ENCODE measurements around the gene HK2. TPM values are rescaled to one million over a fixed set of nuclear protein-coding genes. Genes with fewer than 3 reads are reported as not detected.

HK2 gene
- total and polyA plus RNA-seq, 2 of the 4 experiments (the other 2 are of a cell fraction) = 17.4 to 20.9 TPM

- TF ChIP-seq CEBPB (IDR thresholded peaks at IDR 0.05; ENCODE audit: low read depth, low read length) (no peak), RAD21 (IDR thresholded peaks at IDR 0.05; ENCODE audit: low read length) (no peak)
- TF ChIP-seq, protein P1, sequence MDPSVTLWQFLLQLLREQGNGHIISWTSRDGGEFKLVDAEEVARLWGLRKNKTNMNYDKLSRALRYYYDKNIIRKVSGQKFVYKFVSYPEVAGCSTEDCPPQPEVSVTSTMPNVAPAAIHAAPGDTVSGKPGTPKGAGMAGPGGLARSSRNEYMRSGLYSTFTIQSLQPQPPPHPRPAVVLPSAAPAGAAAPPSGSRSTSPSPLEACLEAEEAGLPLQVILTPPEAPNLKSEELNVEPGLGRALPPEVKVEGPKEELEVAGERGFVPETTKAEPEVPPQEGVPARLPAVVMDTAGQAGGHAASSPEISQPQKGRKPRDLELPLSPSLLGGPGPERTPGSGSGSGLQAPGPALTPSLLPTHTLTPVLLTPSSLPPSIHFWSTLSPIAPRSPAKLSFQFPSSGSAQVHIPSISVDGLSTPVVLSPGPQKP (IDR thresholded peaks at IDR 0.05; ENCODE audit: borderline replicate concordance, low read depth, low read length) = no peak
Observed at GRCh38 chr2:74833418-74834233, at the start of gene HK2 (continued).

- no peak overlapping the region for H2BK120ac ChIP-seq (ENCODE audit: low read depth, low read length)
- H2BK20ac ChIP-seq (ENCODE audit: low read depth, low read length) = no peak overlapping the region
- no peaks in the 10 kb centered on the region for H3K79me1 ChIP-seq (ENCODE audit: low read depth in 1 of 2, low read length in 2 of 2)
- peaks cover 5% of the 10 kb centered on the region for H3K9me3 ChIP-seq (ENCODE audit: control insufficient read depth, insufficient read depth, low read length)
- dilution Hi-C loops (cut with HindIII; ENCODE audit: low sequenced_read_pairs, unreplicated experiment) (no loop called here), in situ Hi-C loops (cut with MboI; ENCODE audit: low sequenced_read_pairs) (no loop called here), intact Hi-C loops (cut with micrococcal nuclease) (no loop called here)
- no peak overlapping the region for H3K4ac ChIP-seq (ENCODE audit: low read depth, low read length)
- no peak overlapping the region for H3K27ac ChIP-seq (ENCODE audit: insufficient read depth, low read length)
- no peak overlapping the region for H2AK9ac ChIP-seq (replicated peaks; ENCODE audit: low read depth, low read length, poor library complexity)
- no peak overlapping the region for H3K4me2 ChIP-seq (ENCODE audit: low read depth, low read length)
- no peak for ATAC-seq (ENCODE audit: low read depth)
- H3K4me3 ChIP-seq (ENCODE audit: insufficient read depth, low read depth, low read length) = no peak overlapping the region
- H3K36me3 ChIP-seq (ENCODE audit: control insufficient read depth, insufficient read depth, low read length) = no peaks in the 10 kb centered on the region
- WGBS, 2 experiments (ENCODE audit: extremely low coverage in 2 of 2, insufficient read length in 1 of 2) = no CpG with 5 or more reads among the region's 2 CpGs
- no peak overlapping the region for H3K23ac ChIP-seq (ENCODE audit: low read depth, low read length)
- H2AK5ac ChIP-seq (ENCODE audit: low read depth, low read length) = no peak overlapping the region
- no peak overlapping the region for H4K8ac ChIP-seq (ENCODE audit: low read depth in 2 of 2, low read length in 2 of 2)
- no peaks in the 10 kb centered on the region for H4K20me1 ChIP-seq (ENCODE audit: insufficient read depth, low read length)
- H3K27me3 ChIP-seq (ENCODE audit: control insufficient read depth, insufficient read depth, low read length) = peaks cover 10% of the 10 kb centered on the region
- no peaks in the 10 kb centered on the region for H3K4me1 ChIP-seq (ENCODE audit: control insufficient read depth, insufficient read depth, low read length)
- ChIA-PET POLR2A (ENCODE audit: unreplicated experiment) (no interaction called here), CTCF (no interaction called here)
- H3K14ac ChIP-seq (replicated peaks; ENCODE audit: low read depth, low read length) = no peak overlapping the region
- no peak overlapping the region for H2BK15ac ChIP-seq (ENCODE audit: low read depth, low read length)
- H2BK5ac ChIP-seq (ENCODE audit: low read depth, low read length, poor library complexity, severe bottlenecking) = no peak overlapping the region
- no TSS peak for BruUV-seq (replicated peaks)
- H3K9ac ChIP-seq (ENCODE audit: low read depth, low read length) = no peak overlapping the region
- no peak overlapping the region for H2AFZ ChIP-seq (replicated peaks; ENCODE audit: low read length, poor library complexity)
- H4K5ac ChIP-seq (ENCODE audit: low read depth, low read length) = no peak overlapping the region
- H3K56ac ChIP-seq (ENCODE audit: extremely low read depth, insufficient read depth, low read length) = no peak overlapping the region
- no peak overlapping the region for H4K91ac ChIP-seq (ENCODE audit: insufficient read depth, low read depth, low read length)
- no peak for DNase-seq
- H3K18ac ChIP-seq (ENCODE audit: low read depth, low read length) = no peak overlapping the region
- H3K9me1 ChIP-seq (ENCODE audit: insufficient read depth, low read length) = no peaks in the 10 kb centered on the region
- TF ChIP-seq NFE2L2 (IDR thresholded peaks at IDR 0.05; ENCODE audit: low read depth, low read length) (no peak), MAZ (IDR thresholded peaks at IDR 0.05; ENCODE audit: borderline replicate concordance, low read depth, low read length) (no peak), CEBPB (IDR thresholded peaks at IDR 0.05; ENCODE audit: low read depth, low read length) (no peak), RAD21 (IDR thresholded peaks at IDR 0.05; ENCODE audit: low read length) (no peak), RCOR1 (IDR thresholded peaks at IDR 0.05; ENCODE audit: insufficient replicate concordance, low read length) (no peak), SMC3 (IDR thresholded peaks at IDR 0.05; ENCODE audit: low read depth, low read length) (no peak), POLR2A (IDR thresholded peaks at IDR 0.05; ENCODE audit: low read depth, low read length) (no peak), CHD1 (IDR thresholded peaks at IDR 0.05; ENCODE audit: low read depth, low read length) (no peak), MAFK (IDR thresholded peaks at IDR 0.05; ENCODE audit: low read depth, low read length) (no peak), FOS (IDR thresholded peaks at IDR 0.05; ENCODE audit: low read depth, low read length) (no peak)
- TF ChIP-seq, protein P1 (IDR thresholded peaks at IDR 0.05; ENCODE audit: borderline replicate concordance, low read depth, low read length) = no peak
- TF ChIP-seq, protein P2, sequence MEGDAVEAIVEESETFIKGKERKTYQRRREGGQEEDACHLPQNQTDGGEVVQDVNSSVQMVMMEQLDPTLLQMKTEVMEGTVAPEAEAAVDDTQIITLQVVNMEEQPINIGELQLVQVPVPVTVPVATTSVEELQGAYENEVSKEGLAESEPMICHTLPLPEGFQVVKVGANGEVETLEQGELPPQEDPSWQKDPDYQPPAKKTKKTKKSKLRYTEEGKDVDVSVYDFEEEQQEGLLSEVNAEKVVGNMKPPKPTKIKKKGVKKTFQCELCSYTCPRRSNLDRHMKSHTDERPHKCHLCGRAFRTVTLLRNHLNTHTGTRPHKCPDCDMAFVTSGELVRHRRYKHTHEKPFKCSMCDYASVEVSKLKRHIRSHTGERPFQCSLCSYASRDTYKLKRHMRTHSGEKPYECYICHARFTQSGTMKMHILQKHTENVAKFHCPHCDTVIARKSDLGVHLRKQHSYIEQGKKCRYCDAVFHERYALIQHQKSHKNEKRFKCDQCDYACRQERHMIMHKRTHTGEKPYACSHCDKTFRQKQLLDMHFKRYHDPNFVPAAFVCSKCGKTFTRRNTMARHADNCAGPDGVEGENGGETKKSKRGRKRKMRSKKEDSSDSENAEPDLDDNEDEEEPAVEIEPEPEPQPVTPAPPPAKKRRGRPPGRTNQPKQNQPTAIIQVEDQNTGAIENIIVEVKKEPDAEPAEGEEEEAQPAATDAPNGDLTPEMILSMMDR (conservative IDR thresholded peaks at IDR 0.05; ENCODE audit: low read depth, low read length) = no peak
Observed at GRCh38 chr2:74789271-74789670, 44.7 kb upstream of the HK2 start.

Data from IMR-90 (cell line).